GM23338 (cell line): Measurements from ENCODE around the gene ESPN.

Source experiments
- CREB1 ChIP-seq: fragments of 250-450 bp; sonication (Bioruptor Pico); IDR thresholded peaks from 2 replicates; pipeline ENCODE4 v1.5.0; 2020; ENCODE audit warnings: low read depth, mild to moderate bottlenecking, moderate library complexity
- TF ChIP-seq, protein P1 (sequence below), 2 experiments: fragments of 200-600 bp in 1 of 2; sonication (generic) in 1 of 2; conservative IDR thresholded peaks; 2 replicates each; pipeline versions ENCODE4 v1.5.1 to v1.6.1; 2016 to 2017; ENCODE audit warnings: antibody characterized with exemption in 2 of 2, low read depth in 2 of 2, mild to moderate bottlenecking in 2 of 2, moderate library complexity in 1 of 2

DNA sequence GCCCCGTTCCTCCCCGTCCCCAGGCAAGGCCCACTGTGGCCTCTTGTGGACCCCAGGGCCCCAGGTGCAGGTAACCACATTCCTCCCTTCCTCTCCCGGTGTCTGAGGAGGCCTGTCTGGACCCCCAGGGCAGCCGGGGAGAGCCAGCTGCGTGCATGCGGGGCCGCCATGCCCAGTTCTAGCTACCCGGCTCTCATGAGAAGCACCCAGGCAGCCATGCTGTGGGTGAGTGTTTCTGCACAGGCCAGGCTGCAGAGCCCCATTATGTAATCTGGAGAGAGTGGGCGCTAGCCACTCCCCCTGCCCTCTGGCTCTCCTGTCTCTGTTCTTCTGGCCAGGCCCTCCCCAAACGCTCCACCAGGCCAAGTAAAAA is 85.3 kb downstream of the ESPN start:
- no peak for TF ChIP-seq CREB1
- TF ChIP-seq, protein P1, sequence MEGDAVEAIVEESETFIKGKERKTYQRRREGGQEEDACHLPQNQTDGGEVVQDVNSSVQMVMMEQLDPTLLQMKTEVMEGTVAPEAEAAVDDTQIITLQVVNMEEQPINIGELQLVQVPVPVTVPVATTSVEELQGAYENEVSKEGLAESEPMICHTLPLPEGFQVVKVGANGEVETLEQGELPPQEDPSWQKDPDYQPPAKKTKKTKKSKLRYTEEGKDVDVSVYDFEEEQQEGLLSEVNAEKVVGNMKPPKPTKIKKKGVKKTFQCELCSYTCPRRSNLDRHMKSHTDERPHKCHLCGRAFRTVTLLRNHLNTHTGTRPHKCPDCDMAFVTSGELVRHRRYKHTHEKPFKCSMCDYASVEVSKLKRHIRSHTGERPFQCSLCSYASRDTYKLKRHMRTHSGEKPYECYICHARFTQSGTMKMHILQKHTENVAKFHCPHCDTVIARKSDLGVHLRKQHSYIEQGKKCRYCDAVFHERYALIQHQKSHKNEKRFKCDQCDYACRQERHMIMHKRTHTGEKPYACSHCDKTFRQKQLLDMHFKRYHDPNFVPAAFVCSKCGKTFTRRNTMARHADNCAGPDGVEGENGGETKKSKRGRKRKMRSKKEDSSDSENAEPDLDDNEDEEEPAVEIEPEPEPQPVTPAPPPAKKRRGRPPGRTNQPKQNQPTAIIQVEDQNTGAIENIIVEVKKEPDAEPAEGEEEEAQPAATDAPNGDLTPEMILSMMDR (conservative IDR thresholded peaks at IDR 0.05; ENCODE audit: low read depth in 2 of 2), result no peak
